ENCODE data around the gene ZNF485. TPM values are rescaled to one million over a fixed set of nuclear protein-coding genes. Genes with fewer than 3 reads are reported as not detected.

ZNF485 gene
- total and polyA plus RNA-seq, 2 donors (not counting 1 experiment from before 2014, with no cell fraction given): 4.8 to 8.4 TPM

- intact Hi-C loops (cut with micrococcal nuclease): loop anchor here (2.0 to 10.0 kb wide), 4 partner anchors 196 to 1356 kb away; partner anchors contain the start of genes BMS1, HNRNPF and ZNF22
- peak overlapping the region; percentile 91 for H2AFZ ChIP-seq (ENCODE audit: insufficient read depth, low read depth, low read length, poor library complexity, severe bottlenecking)
These were observed 42.9 kb downstream of the ZNF485 start for GRCh38 chr10:43649185-43649523.

GRCh38 chr10:43653746-43654145 lies 47.5 kb downstream of the ZNF485 start:
- TF ChIP-seq EZH2 (IDR thresholded peaks at IDR 0.05; ENCODE audit: borderline replicate concordance, insufficient read depth, low read depth, low read length, poor library complexity, severe bottlenecking) (no peak), CTCF (IDR thresholded peaks at IDR 0.05) (no peak)
- Histone ChIP-seq H3K4me1 (ENCODE audit: control insufficient read depth in 2 of 2, insufficient read depth in 2 of 2, low read length in 2 of 2) (peaks cover 0 to 5% of the 10 kb centered on the region in 2 donors), H3K27me3 (replicated peaks in 1 of 4; ENCODE audit: control extremely low read depth in 1 of 4, control insufficient read depth in 3 of 4, insufficient read depth in 4 of 4, low read length in 3 of 4) (peaks cover 0 to 6% (median 0%) of the 10 kb centered on the region in 4 experiments), H3K36me3 (replicated peaks in 1 of 2; ENCODE audit: control extremely low read depth in 1 of 2, control insufficient read depth in 1 of 2, extremely low read depth in 1 of 2, insufficient read depth in 2 of 2, low read length in 1 of 2) (no peaks in the 10 kb centered on the region), H3K27ac (ENCODE audit: low read length in 2 of 2) (no peak overlapping the region), H3K4me3 (ENCODE audit: control extremely low read depth in 1 of 5, extremely low read depth in 1 of 5, insufficient read depth in 1 of 5, low read depth in 2 of 5, low read length in 4 of 5) (no peak overlapping the region), H3K4me2 (replicated peaks; ENCODE audit: low read depth, low read length, poor library complexity, severe bottlenecking) (no peak overlapping the region), H3K79me2 (ENCODE audit: control insufficient read depth, insufficient read depth, low read length) (no peaks in the 10 kb centered on the region), H2AFZ (ENCODE audit: insufficient read depth, low read depth, low read length, poor library complexity, severe bottlenecking) (no peak overlapping the region), H4K20me1 (ENCODE audit: control insufficient read depth, insufficient read depth, low read length, poor library complexity, severe bottlenecking) (no peaks in the 10 kb centered on the region), H3K9ac (ENCODE audit: low read length) (no peak overlapping the region), H3K9me3 (ENCODE audit: control extremely low read depth in 1 of 3, control insufficient read depth in 2 of 3, insufficient read depth in 1 of 3, low read length in 2 of 3) (no peaks in the 10 kb centered on the region)
- peaks cover 23% of the 10 kb centered on the region for H3K27me3 Mint-ChIP-seq
- ATAC-seq (ENCODE audit: low read depth) (no peak), DNase-seq (no peak)
- no peak overlapping the region for H3K4me3 Mint-ChIP-seq
- POLR2A ChIA-PET: no interaction called here
- WGBS (ENCODE audit: insufficient coverage): 43% methylated on average over 2 of the region's 2 CpGs
- H3K9me3 Mint-ChIP-seq (ENCODE audit: insufficient read depth): no peaks in the 10 kb centered on the region
- peaks cover 8% of the 10 kb centered on the region for H3K4me1 Mint-ChIP-seq
- CTCF ChIA-PET: no interaction called here
- no peak overlapping the region for H3K27ac Mint-ChIP-seq
- intact Hi-C loops (cut with micrococcal nuclease): no loop called here

More at GRCh38 chr10:43649185-43649523, 42.9 kb downstream of the ZNF485 start:
- Histone ChIP-seq H3K4me3 (ENCODE audit: control extremely low read depth in 1 of 5, extremely low read depth in 1 of 5, insufficient read depth in 1 of 5, low read depth in 2 of 5, low read length in 4 of 5) (peak overlapping the region; percentile 22 to 82 (median 63)), H3K27ac (ENCODE audit: low read length in 2 of 2) (peak overlapping the region in 1 of 2 donors; percentile 86), H4K20me1 (ENCODE audit: control insufficient read depth, insufficient read depth, low read length, poor library complexity, severe bottlenecking) (no peaks in the 10 kb centered on the region), H3K9me3 (ENCODE audit: control extremely low read depth in 1 of 3, control insufficient read depth in 2 of 3, insufficient read depth in 1 of 3, low read length in 2 of 3) (peaks cover 4 to 20% (median 7%) of the 10 kb centered on the region in 3 donors), H3K4me1 (ENCODE audit: control insufficient read depth in 2 of 2, insufficient read depth in 2 of 2, low read length in 2 of 2) (peaks cover 7 to 13% of the 10 kb centered on the region in 2 donors), H3K4me2 (replicated peaks; ENCODE audit: low read depth, low read length, poor library complexity, severe bottlenecking) (peak overlapping the region; percentile 76), H3K79me2 (ENCODE audit: control insufficient read depth, insufficient read depth, low read length) (peaks cover 12% of the 10 kb centered on the region), H3K9ac (ENCODE audit: low read length) (peak overlapping the region; percentile 90), H3K36me3 (replicated peaks in 1 of 2; ENCODE audit: control extremely low read depth in 1 of 2, control insufficient read depth in 1 of 2, extremely low read depth in 1 of 2, insufficient read depth in 2 of 2, low read length in 1 of 2) (peaks cover 6 to 20% of the 10 kb centered on the region in 2 experiments), H3K27me3 (replicated peaks in 1 of 4; ENCODE audit: control extremely low read depth in 1 of 4, control insufficient read depth in 3 of 4, insufficient read depth in 4 of 4, low read length in 3 of 4) (peaks cover 0 to 6% (median 0%) of the 10 kb centered on the region in 4 experiments)
- ChIA-PET CTCF (no interaction called here), POLR2A (no interaction called here)
- Mint-ChIP-seq H3K4me3 (peak overlapping the region; percentile 98), H3K27ac (peak overlapping the region; percentile 88), H3K9me3 (ENCODE audit: insufficient read depth) (peaks cover 10% of the 10 kb centered on the region), H3K4me1 (peaks cover 16% of the 10 kb centered on the region), H3K27me3 (peaks cover 14% of the 10 kb centered on the region)
- ATAC-seq (ENCODE audit: low read depth) (no peak), DNase-seq (no peak)
- 20% methylated on average over 11 of the region's 14 CpGs for WGBS (ENCODE audit: insufficient coverage)
- TF ChIP-seq CTCF (IDR thresholded peaks at IDR 0.05) (no peak), EZH2 (IDR thresholded peaks at IDR 0.05; ENCODE audit: borderline replicate concordance, insufficient read depth, low read depth, low read length, poor library complexity, severe bottlenecking) (no peak)

Data from B cell (primary cell).